Lung microvascular endothelial cell (primary cell): ENCODE measurements around the gene CHRNA4. TPM values are rescaled to one million over a fixed set of nuclear protein-coding genes. Genes with fewer than 3 reads are reported as not detected.

Experiments used
- DNase-seq, 2 donors: peaks; one replicate each; pipeline versions ENCODE4 v3.0.0 to v3.0.0-alpha.2; 2010; ENCODE audit warnings: low read depth in 2 of 2
- total RNA-seq: library from RNA; depleted of rRNA; stranded (reverse); fragments of >200 nt; gene quantifications from 2 replicates; pipeline ENCODE4 v1.2.1, GENCODE V29; 2014

CHRNA4 gene
- total RNA-seq, 1 donor from 2014 or later, result 0.20 TPM

GRCh38 chr20:63377951-63378381 lies 16.8 kb upstream of the CHRNA4 start:
- DNase-seq, result no peak

GRCh38 chr20:63377256-63377941 lies 16.2 kb upstream of the CHRNA4 start:
- DNase-seq, result no peak

- DNase-seq, result peak in 1 of 2 donors; percentile 16
Measured at GRCh38 chr20:63376283-63377250, 15.4 kb upstream of the CHRNA4 start.

- no peak for DNase-seq
Measured at GRCh38 chr20:63375438-63375837, 14.3 kb upstream of the CHRNA4 start.

GRCh38 chr20:63374504-63374903 lies 13.4 kb upstream of the CHRNA4 start:
- no peak for DNase-seq

GRCh38 chr20:63373996-63374395 lies 12.8 kb upstream of the CHRNA4 start:
- DNase-seq, result no peak

- DNase-seq, result no peak
Measured at GRCh38 chr20:63372971-63373885, 12.1 kb upstream of the CHRNA4 start.

- DNase-seq, result no peak
Measured at GRCh38 chr20:63371291-63371865, 10.2 kb upstream of the CHRNA4 start.

- no peak for DNase-seq
Measured at GRCh38 chr20:63370618-63371187, 9.6 kb upstream of the CHRNA4 start.

- no peak for DNase-seq
Measured at GRCh38 chr20:63369724-63370617, 8.8 kb upstream of the CHRNA4 start.

- no peak for DNase-seq
Measured at GRCh38 chr20:63369024-63369530, 7.9 kb upstream of the CHRNA4 start.

- no peak for DNase-seq
Measured at GRCh38 chr20:63368151-63368550, 7.0 kb upstream of the CHRNA4 start.

GRCh38 chr20:63367446-63368055 lies 6.4 kb upstream of the CHRNA4 start:
- DNase-seq, result no peak

- no peak for DNase-seq
Measured at GRCh38 chr20:63366390-63367365, 5.5 kb upstream of the CHRNA4 start.

GRCh38 chr20:63365601-63366389 lies 4.6 kb upstream of the CHRNA4 start:
- DNase-seq, result no peak

GRCh38 chr20:63364801-63365585 lies 3.8 kb upstream of the CHRNA4 start:
- DNase-seq, result no peak
